ENCODE data around the gene DENND2A.

- TF ChIP-seq CTCF (IDR thresholded peaks at IDR 0.05; ENCODE audit: low read length) (no peak), EZH2 (IDR thresholded peaks at IDR 0.05; ENCODE audit: borderline replicate concordance, low read length) (no peak)
These were observed 24.3 kb downstream of the DENND2A start for GRCh38 chr7:140616328-140616727.

All from OCI-LY1 (cell line).